NCI-H345 treated with DMSO at 0.1 percent for 48 hours (cell line): ENCODE measurements around the gene FRMD4B.

ENCODE experiments used
- DNase-seq: peaks from one replicate; lab custom pipeline; 2025; ENCODE audit not compliant: unreplicated experiment; lab: John Stamatoyannopoulos, UW

Gene FRMD4B

GRCh38 chr3:69367586-69367985 is 18.3 kb downstream of the FRMD4B start:
- DNase-seq = no peak

GRCh38 chr3:69364354-69364753 is 21.5 kb downstream of the FRMD4B start:
- no peak for DNase-seq

GRCh38 chr3:69360690-69361089 is 25.2 kb downstream of the FRMD4B start:
- DNase-seq = no peak

DNA sequence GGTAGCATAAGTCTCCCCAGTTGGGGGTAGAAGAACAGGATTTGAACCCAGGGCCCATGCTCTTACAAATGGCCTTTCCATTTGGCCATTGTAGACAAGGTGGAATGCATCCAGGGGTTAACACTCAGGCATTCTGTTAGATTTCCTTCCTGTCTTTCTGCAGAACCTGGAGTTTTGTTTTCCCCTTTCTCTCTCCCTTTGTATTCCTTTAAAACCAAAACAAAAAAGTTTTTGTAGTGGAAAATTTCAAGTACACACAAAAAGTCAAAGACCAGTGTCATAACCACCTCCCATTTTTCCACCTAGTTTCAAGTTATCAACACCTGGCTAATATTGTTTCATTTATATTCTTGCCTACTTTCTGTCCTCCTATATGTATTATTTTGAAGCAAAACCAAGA is 26.0 kb downstream of the FRMD4B start:
- DNase-seq = no peak

DNA sequence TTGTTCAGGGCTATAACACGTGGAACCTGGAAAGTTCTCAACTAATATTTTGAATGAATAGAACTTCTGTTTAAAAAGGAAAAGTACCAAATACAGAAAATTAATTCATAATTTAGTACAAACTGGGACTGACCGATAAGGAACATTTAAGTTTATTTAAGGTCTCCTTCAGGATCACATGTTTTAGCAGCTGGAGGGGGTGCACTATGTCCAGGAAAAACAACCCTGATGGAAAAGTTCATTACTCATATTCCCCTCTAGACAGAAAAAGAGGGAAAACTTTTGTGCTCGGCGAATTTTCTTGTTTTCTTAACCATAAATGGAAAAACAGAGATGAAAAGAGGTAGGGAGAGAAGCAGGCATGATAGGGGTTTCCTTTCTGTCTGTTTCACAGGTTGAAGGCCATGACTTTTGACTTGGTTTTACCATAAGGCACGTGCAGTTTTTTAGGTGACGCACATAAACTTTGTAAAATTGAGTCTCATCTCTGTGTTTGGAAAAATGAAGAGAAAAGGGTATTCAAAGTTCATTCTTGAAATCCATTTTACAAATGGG is 26.5 kb downstream of the FRMD4B start:
- DNase-seq = no peak

DNA sequence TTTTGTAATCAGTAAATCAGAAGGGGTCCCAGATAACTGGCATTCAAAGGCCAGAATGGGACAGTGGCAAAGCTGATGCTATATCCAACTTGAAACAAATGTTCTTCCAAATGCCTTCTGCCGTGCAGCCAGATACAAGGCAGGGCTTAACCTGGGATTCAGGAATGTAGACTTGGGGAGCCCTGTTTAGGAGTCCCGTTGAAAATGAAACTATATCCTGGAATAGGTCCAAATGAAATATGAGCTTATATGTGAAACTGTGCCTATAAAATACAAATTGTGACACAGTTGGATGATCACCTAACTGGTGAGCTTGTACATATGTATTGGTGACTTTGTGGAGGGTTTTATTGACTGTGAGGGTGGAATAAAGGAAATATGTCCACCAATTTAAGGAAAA is 28.7 kb downstream of the FRMD4B start:
- no peak for DNase-seq

- no peak for DNase-seq
Observed at GRCh38 chr3:69354948-69355347, 30.9 kb downstream of the FRMD4B start.

- no peak for DNase-seq
Observed at GRCh38 chr3:69353503-69353902, 32.4 kb downstream of the FRMD4B start.

DNA sequence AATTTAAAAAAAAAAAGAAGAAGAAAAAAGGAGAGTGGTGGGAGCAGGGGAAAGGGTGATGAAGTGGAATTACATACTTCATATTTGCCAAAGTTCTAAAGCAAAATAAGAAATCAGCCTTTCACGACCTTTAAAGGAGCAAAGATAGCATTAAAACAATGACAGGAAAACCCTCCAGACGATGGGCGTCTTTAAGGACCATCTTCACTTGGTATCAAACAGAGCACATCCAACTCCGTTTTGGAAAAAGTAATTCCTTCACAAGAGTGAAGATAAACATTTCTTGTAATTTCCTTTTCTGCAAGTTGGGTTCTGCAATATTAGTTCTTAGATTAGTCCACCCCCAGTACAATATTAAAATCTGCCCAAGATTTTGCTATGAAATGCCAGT is 32.8 kb downstream of the FRMD4B start:
- DNase-seq = no peak

GRCh38 chr3:69352305-69353087 is 33.4 kb downstream of the FRMD4B start:
- no peak for DNase-seq

DNA sequence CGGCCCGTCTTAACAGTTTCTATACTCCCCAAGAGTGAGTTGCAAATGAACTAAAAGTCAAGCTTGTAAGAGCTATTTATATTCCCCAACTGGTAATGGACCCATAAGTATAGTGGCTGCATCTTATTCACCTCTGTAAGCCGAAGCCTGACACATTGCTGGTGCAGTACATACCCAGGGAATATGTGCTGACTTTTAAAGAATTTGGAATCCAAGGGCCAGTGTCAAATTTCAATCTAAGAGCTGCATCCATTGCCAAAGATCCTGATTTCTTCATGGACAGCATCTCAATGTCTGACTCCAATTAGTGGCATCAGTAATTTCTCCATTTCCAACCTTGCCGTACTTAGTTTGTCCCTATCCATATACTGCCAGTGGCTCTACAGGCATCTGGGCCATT is 42.0 kb downstream of the FRMD4B start:
- DNase-seq = no peak

- DNase-seq = no peak
Observed at GRCh38 chr3:69342074-69342473, 43.8 kb downstream of the FRMD4B start.

GRCh38 chr3:69339760-69340159 is 46.1 kb downstream of the FRMD4B start:
- no peak for DNase-seq

- DNase-seq = no peak
Observed at GRCh38 chr3:69338911-69339310, 47.0 kb downstream of the FRMD4B start.

GRCh38 chr3:69332934-69333333 is 53.0 kb downstream of the FRMD4B start:
- DNase-seq = no peak

DNA sequence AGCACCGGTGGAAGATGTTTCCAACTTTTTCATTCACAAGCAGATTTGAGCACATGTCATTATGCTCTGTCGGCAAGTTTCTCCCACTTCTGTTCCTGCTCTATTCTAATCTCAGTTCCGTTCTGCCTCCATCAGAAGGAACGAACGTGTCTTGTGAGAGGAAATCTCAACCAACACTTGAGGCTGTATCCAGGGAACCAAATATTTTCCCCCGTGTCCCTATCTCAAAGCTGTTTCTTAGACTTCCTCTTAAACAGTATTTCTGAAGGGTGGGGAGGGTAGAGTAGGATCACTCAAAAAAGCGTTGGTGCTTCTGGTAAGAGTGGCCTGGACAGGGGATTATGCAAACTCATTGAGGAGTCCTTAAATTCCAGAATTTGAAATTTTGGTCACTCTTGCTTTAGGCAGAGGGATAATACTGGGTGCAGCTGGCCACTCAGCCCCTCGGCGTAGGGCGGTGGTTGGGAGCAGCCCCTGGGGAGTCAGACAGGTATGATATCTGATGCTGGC is 54.9 kb downstream of the FRMD4B start:
- no peak for DNase-seq

DNA sequence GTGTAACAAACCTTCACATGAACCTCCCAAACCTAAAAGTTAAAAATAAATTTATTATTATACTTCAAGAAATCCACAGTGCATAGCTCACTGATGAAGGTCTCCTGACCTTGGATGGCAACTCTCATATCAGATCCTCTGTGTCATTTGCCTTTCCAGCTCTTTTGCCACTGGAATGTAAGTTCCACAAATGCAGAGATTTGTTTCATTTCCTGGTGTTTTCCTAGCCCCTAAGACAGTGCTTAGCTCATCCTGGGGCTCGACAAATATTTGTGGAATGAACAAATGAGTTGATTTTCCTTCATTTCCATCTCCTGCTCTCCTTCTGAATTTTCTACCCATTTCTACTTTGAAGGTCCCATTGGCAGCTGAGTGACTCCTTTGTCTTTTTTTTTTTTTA is 56.0 kb downstream of the FRMD4B start:
- DNase-seq = no peak

GRCh38 chr3:69328963-69329302 is 57.0 kb downstream of the FRMD4B start:
- DNase-seq = no peak

GRCh38 chr3:69328103-69328962 is 57.6 kb downstream of the FRMD4B start:
- no peak for DNase-seq

- no peak for DNase-seq
Observed at GRCh38 chr3:69326855-69327300, 59.0 kb downstream of the FRMD4B start.

GRCh38 chr3:69325151-69325550 is 60.7 kb downstream of the FRMD4B start:
- DNase-seq = no peak
